Stimulated activated CD4-positive, alpha-beta T cell treated with anti-CD3 and anti-CD28 coated beads, Interleukin-2, amount 100 ng/mL, for 4 hours (primary cell): Measurements from ENCODE around the gene BEND4.

Source experiments
- DNase-seq: peaks from one replicate; pipeline ENCODE4 v3.0.0-alpha.2; 2020; ENCODE audit warnings: low read depth

Gene BEND4

DNA sequence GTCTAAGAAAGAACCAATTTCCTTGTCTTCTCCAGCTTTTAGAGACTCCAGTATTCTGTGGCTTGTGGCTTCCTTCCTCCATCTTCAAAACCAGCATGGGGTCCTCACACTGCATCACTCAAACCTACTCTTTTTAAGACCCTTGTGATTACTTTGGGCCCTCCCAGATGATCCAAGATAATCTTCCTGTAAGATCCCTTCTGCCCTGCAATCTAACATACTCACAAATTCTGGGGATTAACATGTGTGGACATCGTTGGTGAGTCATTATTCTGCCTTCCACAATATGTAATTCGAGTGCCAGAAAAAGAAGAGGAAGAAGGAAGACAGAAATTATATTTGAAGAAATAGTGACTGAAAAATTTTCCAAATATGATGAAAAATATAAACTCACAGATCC lies 47.9 kb downstream of the BEND4 start:
- DNase-seq = no peak

- DNase-seq = no peak
Observed at GRCh38 chr4:42101446-42101975, 50.9 kb downstream of the BEND4 start.

DNA sequence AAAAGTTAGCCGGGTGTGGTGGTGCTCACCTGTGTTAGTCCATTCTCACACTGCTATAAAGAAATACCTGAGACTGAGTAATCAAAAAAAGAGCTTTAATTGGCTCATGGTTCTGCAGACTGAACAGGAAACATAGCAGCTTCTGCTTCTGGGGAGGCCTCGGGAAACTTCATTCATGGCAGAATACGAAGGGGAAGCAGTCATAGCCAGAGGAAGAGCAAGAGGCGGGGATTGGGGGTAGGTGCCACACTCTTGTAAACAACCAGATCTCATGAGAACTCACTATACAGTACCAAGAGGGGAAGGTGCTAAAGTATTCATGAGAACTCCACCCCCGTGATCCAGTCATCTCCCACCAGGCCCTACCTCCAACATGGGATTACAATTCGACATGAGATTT lies 64.1 kb downstream of the BEND4 start:
- DNase-seq = no peak

DNA sequence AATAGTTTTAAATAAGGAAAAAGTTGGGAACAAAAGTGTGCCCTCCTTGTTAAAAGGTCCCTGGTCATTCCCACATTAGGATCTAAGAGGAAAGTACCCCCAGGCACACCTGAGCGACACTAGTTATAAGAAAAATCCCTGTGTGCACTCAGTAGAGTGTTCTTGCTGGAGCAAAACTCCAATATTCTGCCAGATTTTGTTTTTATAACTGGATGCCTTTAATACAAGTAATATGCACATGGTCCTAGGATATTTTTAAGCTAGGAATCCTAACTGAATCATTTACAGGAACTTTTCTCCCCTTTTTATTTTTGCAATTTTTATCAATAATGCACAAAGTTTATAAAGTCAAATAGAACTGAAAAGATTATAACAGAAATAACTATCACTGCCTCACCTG lies 68.6 kb downstream of the BEND4 start:
- DNase-seq = no peak

DNA sequence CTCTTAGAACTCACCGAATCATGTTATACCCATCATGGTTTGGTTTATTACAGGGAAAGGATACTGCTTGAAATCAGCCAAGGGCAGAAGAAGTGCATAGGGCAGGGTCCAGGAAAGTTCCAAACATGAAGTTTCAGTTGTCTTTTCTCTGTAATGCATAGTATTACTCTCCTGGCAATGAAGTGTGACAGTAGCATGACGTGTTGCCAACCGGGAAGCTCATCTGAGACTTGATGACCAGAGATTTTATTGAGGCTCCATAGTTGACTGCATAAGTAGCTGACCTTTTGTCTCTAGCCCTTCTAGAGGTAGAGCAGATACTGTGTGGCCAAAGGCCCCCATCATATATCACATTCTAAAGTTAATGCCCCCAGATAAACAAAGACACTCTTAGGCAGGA lies 72.1 kb downstream of the BEND4 start:
- no peak for DNase-seq

DNA sequence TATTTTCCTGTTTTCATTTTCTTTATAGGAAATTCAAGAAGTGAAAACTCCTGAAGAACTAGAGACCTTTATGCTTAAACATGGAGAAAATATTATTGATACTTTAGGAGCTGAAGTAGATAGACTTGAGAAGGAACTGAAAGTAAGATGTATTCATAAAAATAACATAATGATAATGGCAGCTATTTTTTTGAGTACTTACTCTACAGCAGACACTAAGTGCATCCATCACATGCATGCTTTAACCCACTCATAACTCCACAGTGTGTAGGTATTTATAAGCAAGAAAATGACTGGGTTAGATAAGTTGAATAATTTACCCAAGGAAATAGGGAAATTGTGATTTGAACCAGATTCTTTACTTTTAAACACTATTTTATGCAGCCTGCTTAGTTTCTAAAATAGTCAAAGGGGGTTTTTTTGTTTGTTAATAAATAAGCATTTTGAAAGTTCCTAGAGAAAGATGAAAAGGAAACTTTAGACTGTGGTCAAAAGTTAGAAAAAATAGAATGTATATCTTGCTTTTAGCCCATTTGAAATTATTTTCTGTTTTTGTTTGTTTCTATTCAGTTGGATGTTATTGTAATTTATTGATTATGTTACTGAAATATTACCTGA lies 74.2 kb downstream of the BEND4 start:
- DNase-seq = no peak

GRCh38 chr4:42074294-42074693 lies 78.2 kb downstream of the BEND4 start:
- no peak for DNase-seq

DNA sequence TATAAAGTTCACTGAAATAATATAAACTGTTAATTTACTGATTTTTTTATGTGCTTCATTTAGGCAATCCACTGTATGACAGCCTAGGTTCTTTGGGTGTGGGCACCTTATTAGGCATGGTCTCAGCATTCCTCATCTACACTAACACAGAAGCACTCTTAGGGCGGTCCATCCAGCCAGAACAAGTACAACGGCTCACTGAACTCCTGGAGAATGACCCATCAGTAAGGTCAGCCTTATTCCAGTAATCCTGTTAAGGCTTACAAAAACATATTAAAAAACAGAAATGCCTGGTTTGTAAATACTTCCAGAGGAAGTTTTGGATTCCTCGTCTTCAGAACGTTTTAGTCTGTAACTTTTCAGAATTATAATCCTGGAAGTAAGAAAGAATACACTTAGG lies 82.0 kb downstream of the BEND4 start:
- no peak for DNase-seq

DNA sequence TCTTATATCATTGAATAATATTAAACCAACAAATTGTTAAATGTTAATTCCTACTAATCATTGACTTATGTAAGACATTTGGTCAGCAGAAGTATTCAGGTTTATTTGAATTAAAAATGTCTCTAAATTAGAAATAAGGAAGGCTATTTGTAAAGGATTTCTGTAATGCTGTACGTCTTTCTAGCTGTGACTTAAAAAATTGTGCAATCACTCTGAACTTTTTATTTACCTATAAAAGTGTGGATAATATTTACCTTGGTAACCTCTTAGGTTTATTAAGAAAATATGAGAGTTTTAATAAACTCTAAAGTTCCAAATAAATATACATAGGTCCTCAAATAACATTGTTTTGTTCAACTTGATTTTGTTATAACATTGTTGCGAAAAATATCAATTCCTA lies 85.2 kb downstream of the BEND4 start:
- no peak for DNase-seq

- DNase-seq = no peak
Observed at GRCh38 chr4:42066402-42066801, 86.1 kb downstream of the BEND4 start.
